ENCODE results near the gene STX7.

Gene STX7

DNA sequence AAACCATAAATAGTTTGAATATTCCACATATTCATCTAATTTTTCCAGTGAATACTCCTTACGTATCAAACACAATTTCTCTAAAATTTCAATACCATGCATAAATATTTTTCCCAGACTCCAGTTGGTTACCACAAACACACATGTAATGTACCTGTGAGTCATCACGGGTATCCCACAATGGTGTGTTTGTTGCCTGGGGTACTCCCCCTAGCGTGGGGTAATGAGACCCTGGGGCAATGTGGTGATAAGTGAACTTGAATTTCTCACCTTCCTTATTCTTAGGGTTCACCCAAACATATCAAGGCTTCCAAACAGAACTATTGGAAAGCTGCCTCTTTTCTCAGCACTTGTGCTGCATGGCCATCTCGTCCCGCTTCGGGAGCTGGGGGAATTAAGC is 51.0 kb downstream of the STX7 start:
- Histone ChIP-seq H3K27ac (no peak overlapping the region), H3K9me3 (no peaks in the 10 kb centered on the region), H3K9ac (no peak overlapping the region), H3K36me3 (peaks cover 75% of the 10 kb centered on the region), H3K4me1 (no peaks in the 10 kb centered on the region), H3K4me2 (no peak overlapping the region), H3K4me3 (no peak overlapping the region), H4K20me1 (no peaks in the 10 kb centered on the region), H3K27me3 (no peaks in the 10 kb centered on the region)
- TF ChIP-seq Cebpa-rat (IDR thresholded peaks at IDR 0.05) = no peak

- no peaks in the 10 kb centered on the region for H3K27me3 ChIP-seq
- H3K4me2 ChIP-seq = no peak overlapping the region
- no peaks in the 10 kb centered on the region for H3K9me3 ChIP-seq
- H4K20me1 ChIP-seq = no peaks in the 10 kb centered on the region
- no peaks in the 10 kb centered on the region for H3K4me1 ChIP-seq
- H3K9ac ChIP-seq = no peak overlapping the region
- TF ChIP-seq Cebpa-rat (IDR thresholded peaks at IDR 0.05) = no peak
- H3K36me3 ChIP-seq = peaks cover 54% of the 10 kb centered on the region
- no peak overlapping the region for H3K27ac ChIP-seq
- no peak overlapping the region for H3K4me3 ChIP-seq
Measured at GRCh38 chr6:132459605-132459952, 53.3 kb downstream of the STX7 start.

- Histone ChIP-seq H3K9me3 (no peaks in the 10 kb centered on the region), H3K9ac (no peak overlapping the region), H4K20me1 (no peaks in the 10 kb centered on the region), H3K4me1 (no peaks in the 10 kb centered on the region), H3K27me3 (no peaks in the 10 kb centered on the region), H3K4me3 (no peak overlapping the region), H3K36me3 (peaks cover 49% of the 10 kb centered on the region), H3K27ac (no peak overlapping the region), H3K4me2 (no peak overlapping the region)
- TF ChIP-seq Cebpa-rat (IDR thresholded peaks at IDR 0.05) = no peak
Measured at GRCh38 chr6:132458887-132459604, 53.9 kb downstream of the STX7 start.

- Histone ChIP-seq H3K27me3 (no peaks in the 10 kb centered on the region), H4K20me1 (no peaks in the 10 kb centered on the region), H3K4me1 (no peaks in the 10 kb centered on the region), H3K9ac (no peak overlapping the region), H3K27ac (no peak overlapping the region), H3K9me3 (no peaks in the 10 kb centered on the region), H3K4me2 (no peak overlapping the region), H3K4me3 (no peak overlapping the region), H3K36me3 (peaks cover 26% of the 10 kb centered on the region)
- TF ChIP-seq Cebpa-rat (IDR thresholded peaks at IDR 0.05) = no peak
Measured at GRCh38 chr6:132456700-132457143, 56.2 kb downstream of the STX7 start.

- Histone ChIP-seq H3K27me3 (no peaks in the 10 kb centered on the region), H3K4me3 (no peak overlapping the region), H3K9ac (no peak overlapping the region), H3K9me3 (peaks cover 14% of the 10 kb centered on the region), H4K20me1 (no peaks in the 10 kb centered on the region), H3K4me1 (no peaks in the 10 kb centered on the region), H3K27ac (no peak overlapping the region), H3K4me2 (no peak overlapping the region), H3K36me3 (no peaks in the 10 kb centered on the region; the same call in 1 of the 2 replicates)
- TF ChIP-seq Cebpa-rat (IDR thresholded peaks at IDR 0.05) = no peak
Measured at GRCh38 chr6:132446855-132447241, 66.1 kb downstream of the STX7 start.

GRCh38 chr6:132446141-132446854 is 66.6 kb downstream of the STX7 start:
- Histone ChIP-seq H3K27me3 (no peaks in the 10 kb centered on the region), H3K4me1 (no peaks in the 10 kb centered on the region), H3K27ac (no peak overlapping the region), H3K9ac (no peak overlapping the region), H4K20me1 (no peaks in the 10 kb centered on the region), H3K36me3 (no peaks in the 10 kb centered on the region; the same call in 1 of the 2 replicates), H3K4me2 (no peak overlapping the region), H3K9me3 (peaks cover 18% of the 10 kb centered on the region), H3K4me3 (no peak overlapping the region)
- TF ChIP-seq Cebpa-rat (IDR thresholded peaks at IDR 0.05) = no peak

DNA sequence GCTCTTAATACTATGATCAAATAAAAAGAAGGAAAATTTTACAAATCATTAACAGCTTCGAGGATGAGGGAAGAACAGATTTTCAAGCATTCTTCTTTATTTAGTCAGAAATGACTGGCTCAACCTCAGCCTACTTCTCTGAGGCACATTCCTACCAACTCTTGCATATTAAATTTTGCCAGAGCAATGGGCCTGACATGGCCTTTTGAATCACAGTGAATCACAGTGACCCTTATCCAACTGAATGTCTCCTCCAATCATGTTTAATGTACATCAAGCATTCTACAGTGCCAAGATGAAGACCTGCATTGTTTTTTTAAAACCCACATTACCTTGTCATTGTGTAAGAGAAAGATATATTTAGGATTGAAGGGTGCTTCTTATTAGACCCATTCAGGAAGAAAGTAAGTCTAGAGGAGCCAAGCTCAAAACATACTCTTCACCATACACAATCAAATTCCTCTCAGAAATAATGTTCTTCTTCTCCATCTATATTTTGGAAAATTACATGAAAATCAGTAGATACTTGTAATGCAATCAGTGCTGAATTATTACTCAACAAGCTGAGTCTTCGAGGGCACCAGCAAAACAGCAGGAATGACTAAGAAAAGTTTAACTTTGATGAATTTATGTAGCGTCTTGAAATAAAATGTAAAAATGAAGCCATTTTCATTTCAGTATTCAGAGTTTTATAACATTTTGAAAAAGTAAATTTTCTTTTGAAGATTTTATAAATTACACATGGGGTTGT is 67.5 kb downstream of the STX7 start:
- no peak overlapping the region for H3K4me2 ChIP-seq
- no peak for TF ChIP-seq Cebpa-rat (IDR thresholded peaks at IDR 0.05)

GRCh38 chr6:132443206-132443605 is 69.7 kb downstream of the STX7 start:
- no peaks in the 10 kb centered on the region for H3K36me3 ChIP-seq
- no peak overlapping the region for H3K4me3 ChIP-seq
- H3K9me3 ChIP-seq = peaks cover 18% of the 10 kb centered on the region
- no peak for TF ChIP-seq Cebpa-rat (IDR thresholded peaks at IDR 0.05)
- H3K27me3 ChIP-seq = no peaks in the 10 kb centered on the region
- no peak overlapping the region for H3K4me2 ChIP-seq
- no peaks in the 10 kb centered on the region for H3K4me1 ChIP-seq
- no peak overlapping the region for H3K27ac ChIP-seq
- no peaks in the 10 kb centered on the region for H4K20me1 ChIP-seq
- no peak overlapping the region for H3K9ac ChIP-seq

More for the DNA sequence above, 67.5 kb downstream of the STX7 start:
- no peak overlapping the region for H3K27ac ChIP-seq
- H3K4me3 ChIP-seq = no peak overlapping the region
- no peaks in the 10 kb centered on the region for H3K4me1 ChIP-seq
- H3K9ac ChIP-seq = no peak overlapping the region
- no peaks in the 10 kb centered on the region for H4K20me1 ChIP-seq
- H3K36me3 ChIP-seq = no peaks in the 10 kb centered on the region; the same call in 1 of the 2 replicates
- H3K9me3 ChIP-seq = peaks cover 18% of the 10 kb centered on the region
- H3K27me3 ChIP-seq = no peaks in the 10 kb centered on the region

DNA sequence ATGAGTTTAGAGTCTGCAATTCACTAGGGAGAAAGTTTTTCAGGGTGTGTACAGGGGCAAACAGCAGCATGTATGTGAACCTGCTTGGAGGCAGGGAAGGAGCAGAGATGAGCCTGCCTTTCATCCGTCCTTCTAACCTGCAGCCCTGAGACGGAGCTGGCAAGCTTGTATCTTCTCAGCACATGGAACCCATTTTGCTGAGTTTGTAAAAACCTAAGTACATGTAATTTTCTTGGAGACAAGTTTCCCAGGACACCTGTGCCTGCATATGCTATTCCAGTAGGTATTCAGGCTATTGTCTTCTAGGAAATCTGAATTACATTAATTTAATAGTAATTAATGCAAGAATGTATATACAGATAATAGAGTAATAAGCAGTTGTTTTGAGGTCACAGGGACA is 82.8 kb downstream of the STX7 start:
- Histone ChIP-seq H4K20me1 (no peaks in the 10 kb centered on the region), H3K4me2 (no peak overlapping the region), H3K9me3 (no peaks in the 10 kb centered on the region), H3K36me3 (no peaks in the 10 kb centered on the region), H3K27ac (no peak overlapping the region), H3K9ac (no peak overlapping the region), H3K27me3 (no peaks in the 10 kb centered on the region), H3K4me3 (no peak overlapping the region), H3K4me1 (no peaks in the 10 kb centered on the region)
- TF ChIP-seq Cebpa-rat (IDR thresholded peaks at IDR 0.05) = no peak

- TF ChIP-seq Cebpa-rat (IDR thresholded peaks at IDR 0.05) = no peak
- H3K9me3 ChIP-seq = peaks cover 8% of the 10 kb centered on the region
Measured at GRCh38 chr6:132425176-132425575, 87.7 kb downstream of the STX7 start.

More at GRCh38 chr6:132425176-132425575, 87.7 kb downstream of the STX7 start:
- no peak overlapping the region for H3K4me2 ChIP-seq
- no peaks in the 10 kb centered on the region for H3K4me1 ChIP-seq
- H3K27ac ChIP-seq = no peak overlapping the region
- no peak overlapping the region for H3K9ac ChIP-seq
- no peaks in the 10 kb centered on the region for H3K27me3 ChIP-seq
- H4K20me1 ChIP-seq = no peaks in the 10 kb centered on the region
- no peaks in the 10 kb centered on the region for H3K36me3 ChIP-seq
- H3K4me3 ChIP-seq = no peak overlapping the region

Measured in BLaER1 (cell line).